Liver (tissue), 9 donors: Measurements from ENCODE around the gene OR14K1. TPM values are rescaled to one million over a fixed set of nuclear protein-coding genes. Genes with fewer than 3 reads are reported as not detected.
"Not testable (repeated sequence)": the region's sequence is repeated elsewhere in the genome, so short reads cannot be mapped to it uniquely, and the experiment has no call there.

Experiments used
- DNase-seq: peaks from one replicate; pipeline ENCODE4 v3.0.0-alpha.2; 2017; ENCODE audit warnings: low spot score
- H3K27ac ChIP-seq, 2 donors: one replicate each; pipeline ENCODE4 v1.7.0; 2013; ENCODE audit warnings: inconsistent platforms in 2 of 2, low read length in 2 of 2, control low read depth in 1 of 2, low read depth in 1 of 2, mild to moderate bottlenecking in 1 of 2
- H3K27me3 ChIP-seq, 4 donors: one replicate each; pipeline versions ENCODE4 v1.6.1 to v1.7.0; 2013; ENCODE audit warnings: low read length in 3 of 4, inconsistent platforms in 1 of 4, mild to moderate bottlenecking in 1 of 4, moderate library complexity in 1 of 4; ENCODE audit not compliant: control insufficient read depth in 4 of 4, insufficient read depth in 4 of 4
- H3K36me3 ChIP-seq, 4 donors: one replicate each; pipeline versions ENCODE4 v1.6.1 to v1.7.0; 2013; ENCODE audit warnings: low read length in 3 of 4, mild to moderate bottlenecking in 3 of 4, low read depth in 1 of 4, moderate library complexity in 1 of 4; ENCODE audit not compliant: control insufficient read depth in 4 of 4, insufficient read depth in 3 of 4
- H3K4me1 ChIP-seq, 4 donors: one replicate each; pipeline versions ENCODE4 v1.6.1 to v1.7.0; 2013; ENCODE audit warnings: low read length in 3 of 4, mild to moderate bottlenecking in 3 of 4, moderate library complexity in 1 of 4; ENCODE audit not compliant: control insufficient read depth in 4 of 4, insufficient read depth in 4 of 4
- H3K4me3 ChIP-seq, 3 donors: one replicate each; pipeline versions ENCODE4 v1.6.1 to v1.7.0; 2013; ENCODE audit warnings: low read length in 3 of 3, control low read depth in 1 of 3, low read depth in 1 of 3, mild to moderate bottlenecking in 1 of 3
- H3K9ac ChIP-seq, 2 donors: one replicate each; pipeline ENCODE4 v1.7.0; 2013; ENCODE audit warnings: low read length in 2 of 2, mild to moderate bottlenecking in 2 of 2, moderate library complexity in 2 of 2, control low read depth in 1 of 2, low read depth in 1 of 2
- H3K9me3 ChIP-seq, 4 donors: one replicate each; pipeline versions ENCODE4 v1.6.1 to v1.7.0; 2013; ENCODE audit warnings: low read length in 3 of 4; ENCODE audit not compliant: control insufficient read depth in 4 of 4
- CTCF ChIP-seq: fragments of 150-350 bp; IDR thresholded peaks from 2 replicates; pipeline ENCODE4 v1.5.1; 2017; ENCODE audit warnings: improper control_type of control experiment, low read depth, low read length; ENCODE audit not compliant: missing input control
- EGR1 ChIP-seq, 2 donors: IDR thresholded peaks; 2 replicates each; pipeline ENCODE4 v1.6.1; 2016 to 2018; ENCODE audit warnings: antibody characterized with exemption in 2 of 2, low read depth in 2 of 2
- FOXA1 ChIP-seq: IDR thresholded peaks from 2 replicates; pipeline ENCODE4 v1.6.1; 2016; ENCODE audit warnings: antibody characterized with exemption
- FOXA2 ChIP-seq: IDR thresholded peaks from 2 replicates; pipeline ENCODE4 v1.6.1; 2016; ENCODE audit warnings: antibody characterized with exemption
- GABPA ChIP-seq, 2 donors: IDR thresholded peaks in 1 of 2; conservative IDR thresholded peaks in 1 of 2; 2 replicates each; pipeline ENCODE4 v1.6.1; 2016; ENCODE audit warnings: antibody characterized with exemption in 2 of 2, mild to moderate bottlenecking in 1 of 2, moderate library complexity in 1 of 2
- HNF4A ChIP-seq, 2 donors: conservative IDR thresholded peaks; 2 replicates each; pipeline ENCODE4 v1.6.1; 2016; ENCODE audit warnings: antibody characterized with exemption in 2 of 2, mild to moderate bottlenecking in 2 of 2
- HNF4G ChIP-seq: IDR thresholded peaks from 2 replicates; pipeline ENCODE4 v1.6.1; 2016; ENCODE audit warnings: antibody characterized with exemption
- NR2F2 ChIP-seq: IDR thresholded peaks from 2 replicates; pipeline ENCODE4 v1.6.1; 2016; ENCODE audit warnings: antibody characterized with exemption
- RAD21 ChIP-seq, 2 donors: IDR thresholded peaks; 2 replicates each; pipeline ENCODE4 v1.6.1; 2016; ENCODE audit warnings: antibody characterized with exemption in 2 of 2, mild to moderate bottlenecking in 2 of 2
- RXRA ChIP-seq, 2 donors: IDR thresholded peaks; 2 replicates each; pipeline ENCODE4 v1.6.1; 2017 to 2018; ENCODE audit warnings: antibody characterized with exemption in 2 of 2, mild to moderate bottlenecking in 1 of 2
- WGBS: extraction: QIAGEN DNeasy Blood & Tissue Kit; methylation state at CpG from one replicate; pipeline ENCODE4 v1.1.7; 2013; 5-methylcytosine and 5-hydroxymethylcytosine counted together
- polyA plus RNA-seq, 2 donors: library from polyadenylated mRNA; stranded (reverse) in 1 of 2; unstranded in 1 of 2; fragments of 200-250 nt in 1 of 2; fragments of >200 nt in 1 of 2; fragmentation: Nextera tagmentation in 1 of 2; extraction: Ambion mirVana in 1 of 2; gene quantifications; one replicate each; pipeline versions ENCODE4 v1.2.1 to v1.2.3, GENCODE V29; 2013 to 2015
- total RNA-seq, 2 donors: library from RNA; depleted of rRNA; stranded (reverse); fragments of >200 nt; gene quantifications; one replicate each; pipeline ENCODE4 v1.2.3, GENCODE V29; 2014
- TF ChIP-seq, protein P1 (sequence below): IDR thresholded peaks from 2 replicates; pipeline ENCODE4 v1.6.1; 2016; ENCODE audit warnings: antibody characterized with exemption
- TF ChIP-seq, protein P2 (sequence below): IDR thresholded peaks from 2 replicates; pipeline ENCODE4 v1.6.1; 2016; ENCODE audit warnings: antibody characterized with exemption
- donor health status: healthy.
- donor health status: healthy.
- donor health status: healthy.
- donor health status: healthy.
- donor health status: healthy.

OR14K1 gene
- total and polyA plus RNA-seq, 4 donors, result not detected

DNA sequence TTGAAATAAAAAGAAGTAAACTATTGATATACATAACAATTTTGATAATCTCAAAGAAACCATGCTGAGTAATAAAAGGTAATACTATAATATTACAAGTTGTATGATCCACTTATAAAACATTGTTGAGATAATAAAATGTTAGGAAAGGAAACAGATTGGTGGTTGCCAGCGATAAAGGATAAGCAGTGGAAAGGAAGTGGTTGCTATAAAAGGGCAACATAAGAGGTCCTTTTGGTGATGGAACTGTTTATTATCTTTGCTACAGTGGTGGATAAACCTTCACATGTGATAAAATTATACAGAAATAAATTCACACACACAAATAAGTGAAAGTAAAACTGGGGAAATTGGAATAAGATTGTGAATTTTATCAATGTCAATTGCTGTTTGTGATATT is 37.1 kb upstream of the OR14K1 start (continued):
- TF ChIP-seq, protein P1, sequence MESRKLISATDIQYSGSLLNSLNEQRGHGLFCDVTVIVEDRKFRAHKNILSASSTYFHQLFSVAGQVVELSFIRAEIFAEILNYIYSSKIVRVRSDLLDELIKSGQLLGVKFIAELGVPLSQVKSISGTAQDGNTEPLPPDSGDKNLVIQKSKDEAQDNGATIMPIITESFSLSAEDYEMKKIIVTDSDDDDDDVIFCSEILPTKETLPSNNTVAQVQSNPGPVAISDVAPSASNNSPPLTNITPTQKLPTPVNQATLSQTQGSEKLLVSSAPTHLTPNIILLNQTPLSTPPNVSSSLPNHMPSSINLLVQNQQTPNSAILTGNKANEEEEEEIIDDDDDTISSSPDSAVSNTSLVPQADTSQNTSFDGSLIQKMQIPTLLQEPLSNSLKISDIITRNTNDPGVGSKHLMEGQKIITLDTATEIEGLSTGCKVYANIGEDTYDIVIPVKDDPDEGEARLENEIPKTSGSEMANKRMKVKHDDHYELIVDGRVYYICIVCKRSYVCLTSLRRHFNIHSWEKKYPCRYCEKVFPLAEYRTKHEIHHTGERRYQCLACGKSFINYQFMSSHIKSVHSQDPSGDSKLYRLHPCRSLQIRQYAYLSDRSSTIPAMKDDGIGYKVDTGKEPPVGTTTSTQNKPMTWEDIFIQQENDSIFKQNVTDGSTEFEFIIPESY, result no peak
- TF ChIP-seq HNF4G, result no peak
- TF ChIP-seq CTCF, result no peak
- TF ChIP-seq RAD21 (IDR thresholded peaks at IDR 0.05), result no peak

DNA sequence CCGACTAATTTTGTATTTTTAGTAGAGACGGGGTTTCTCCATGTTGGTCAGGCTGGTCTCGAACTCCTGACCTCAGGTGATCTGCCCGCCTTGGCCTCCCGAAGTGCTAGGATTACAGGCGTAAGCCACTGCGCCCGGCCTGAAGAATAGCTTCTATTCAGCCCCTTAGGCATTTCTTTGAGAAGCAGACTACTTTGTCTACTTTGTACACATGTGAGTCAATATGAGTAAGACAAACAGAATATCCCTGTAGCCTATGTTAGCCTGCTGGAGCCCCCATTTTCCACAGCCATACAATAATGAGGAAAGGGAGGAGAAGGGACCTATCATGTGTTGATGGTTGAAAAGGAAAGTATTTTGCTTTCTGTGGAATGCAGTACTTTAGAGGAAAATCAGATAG is 27.7 kb upstream of the OR14K1 start:
- not testable (repeated sequence) for DNase-seq, H3K9me3 ChIP-seq, H3K9ac ChIP-seq, H3K36me3 ChIP-seq, H3K4me1 ChIP-seq, H3K4me3 ChIP-seq, H3K27me3 ChIP-seq, H3K27ac ChIP-seq
- 85% methylated on average over 8 of the region's 8 CpGs for WGBS

DNA sequence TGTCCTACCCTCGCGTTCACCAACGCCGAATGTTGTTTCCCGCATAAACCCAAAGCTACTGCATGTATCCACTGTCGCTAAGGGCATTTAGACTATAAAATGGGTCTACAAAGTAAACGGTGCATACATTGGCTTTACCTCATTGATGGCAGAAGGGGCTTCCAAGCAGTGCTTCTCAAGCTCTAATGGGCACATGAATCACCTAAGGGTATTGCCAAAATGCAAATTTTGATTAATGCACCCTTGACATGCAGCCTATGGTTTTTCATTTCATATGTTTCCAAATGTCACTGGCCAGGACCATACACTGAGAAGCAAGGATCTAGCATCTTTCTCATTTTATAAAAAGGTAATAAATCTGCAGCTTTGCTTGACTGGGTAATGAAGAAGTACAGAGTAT is 24.7 kb upstream of the OR14K1 start:
- H3K4me3 ChIP-seq, result no peak overlapping the region
- H3K9ac ChIP-seq, result no peak overlapping the region
- peaks cover 0 to 5% (median 0%) of the 10 kb centered on the region in 4 donors for H3K9me3 ChIP-seq
- H3K4me1 ChIP-seq, result no peaks in the 10 kb centered on the region
- no peaks in the 10 kb centered on the region for H3K36me3 ChIP-seq
- 76% methylated on average over 7 of the region's 7 CpGs for WGBS
- no peak overlapping the region for H3K27ac ChIP-seq
- no peak for TF ChIP-seq RAD21 (IDR thresholded peaks at IDR 0.05)
- TF ChIP-seq GABPA (IDR thresholded peaks at IDR 0.05 in 1 of 2, conservative IDR thresholded peaks at IDR 0.05 in 1 of 2), result no peak
- TF ChIP-seq NR2F2, result no peak
- no peak for TF ChIP-seq HNF4A (conservative IDR thresholded peaks at IDR 0.05)
- no peak for TF ChIP-seq EGR1 (IDR thresholded peaks at IDR 0.05; ENCODE audit: low read depth in 2 of 2)
- TF ChIP-seq HNF4G, result no peak
- H3K27me3 ChIP-seq, result no peaks in the 10 kb centered on the region
- DNase-seq, result no peak

- Histone ChIP-seq H3K27me3 (no peaks in the 10 kb centered on the region), H3K4me1 (no peaks in the 10 kb centered on the region), H3K4me3 (no peak within 1 kb of the TSS), H3K36me3 (no peaks in the 10 kb centered on the region), H3K27ac (no peak within 1 kb of the TSS), H3K9ac (no peak within 1 kb of the TSS), H3K9me3 (peaks cover 0 to 5% (median 2%) of the 10 kb centered on the region in 4 donors)
- TF ChIP-seq, protein P2, sequence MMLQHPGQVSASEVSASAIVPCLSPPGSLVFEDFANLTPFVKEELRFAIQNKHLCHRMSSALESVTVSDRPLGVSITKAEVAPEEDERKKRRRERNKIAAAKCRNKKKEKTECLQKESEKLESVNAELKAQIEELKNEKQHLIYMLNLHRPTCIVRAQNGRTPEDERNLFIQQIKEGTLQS, result no peak
- TF ChIP-seq FOXA2 (no peak), RXRA (IDR thresholded peaks at IDR 0.05) (no peak), EGR1 (IDR thresholded peaks at IDR 0.05; ENCODE audit: low read depth in 2 of 2) (no peak), RAD21 (IDR thresholded peaks at IDR 0.05) (no peak), NR2F2 (no peak), FOXA1 (no peak)
- no peak for DNase-seq
- 76% methylated on average over 3 of the region's 3 CpGs for WGBS
Measured at GRCh38 chr1:247716546-247716945, 21.9 kb upstream of the OR14K1 start, which contains the start of gene OR6F1. Gene OR6F1 (minus strand): TSS chr1:247716646. CDS start chr1:247712755, 3,891 bp downstream.
